HFFc6 (cell line): ENCODE data around the gene USP50. TPM values are rescaled to one million over a fixed set of nuclear protein-coding genes. Genes with fewer than 3 reads are reported as not detected.
"Not testable (repeated sequence)": the region's sequence is repeated elsewhere in the genome, so short reads cannot be mapped to it uniquely, and the experiment has no call there.

Experiments used
- DNase-seq: peaks from one replicate; pipeline ENCODE4 v3.0.0-alpha.2; 2018
- H3K27ac Mint-ChIP-seq: 2 replicates; pipeline ENCODE4 v1.8.0; 2020; ENCODE audit warnings: mild to moderate bottlenecking, mixed read lengths
- H3K27me3 Mint-ChIP-seq: 2 replicates; pipeline ENCODE4 v1.8.0; 2021; ENCODE audit warnings: mild to moderate bottlenecking, moderate library complexity, mixed read lengths; ENCODE audit not compliant: insufficient read depth
- H3K36me3 Mint-ChIP-seq: 2 replicates; pipeline ENCODE4 v1.8.0; 2021; ENCODE audit warnings: low read depth, mixed read lengths
- H3K4me1 Mint-ChIP-seq: 2 replicates; pipeline ENCODE4 v1.8.0; 2020; ENCODE audit warnings: low read depth, mixed read lengths
- H3K4me3 Mint-ChIP-seq: 2 replicates; pipeline ENCODE4 v1.8.0; 2020; ENCODE audit warnings: mild to moderate bottlenecking, moderate library complexity, mixed read lengths
- H3K9me3 Mint-ChIP-seq: 2 replicates; pipeline ENCODE4 v1.8.0; 2020; ENCODE audit warnings: mild to moderate bottlenecking, mixed read lengths
- CTCF ChIP-seq: fragments of 200-600 bp; sonication (generic); IDR thresholded peaks from 2 replicates; pipeline ENCODE4 v1.5.0; 2021; ENCODE audit warnings: antibody characterized with exemption, mild to moderate bottlenecking
- total RNA-seq, 6 experiments: library from RNA; stranded (reverse); fragmentation: NEBNext Ultra II Directional; extraction: Animal tissue kit (Norgen Biotek cat#: 25700); gene quantifications; 2 replicates in 1 of 6; 3 replicates in 5 of 6; pipeline ENCODE4 v1.2.3, GENCODE V29; 2021

USP50 gene
- total RNA-seq, 6 experiments from 2014 or later = 0.25 TPM; not detected in 5

- TF ChIP-seq CTCF = no peak
- Mint-ChIP-seq H3K36me3 (no peaks in the 10 kb centered on the region), H3K4me3 (no peak overlapping the region), H3K27me3 (no peaks in the 10 kb centered on the region), H3K4me1 (no peaks in the 10 kb centered on the region), H3K9me3 (peaks cover 7% of the 10 kb centered on the region; the same call in 1 of the 2 replicates), H3K27ac (no peak overlapping the region)
- no peak for DNase-seq
Observed at GRCh38 chr15:50513001-50513400, 33.5 kb downstream of the USP50 start.

- no peaks in the 10 kb centered on the region for H3K36me3 Mint-ChIP-seq
- no peaks in the 10 kb centered on the region for H3K4me1 Mint-ChIP-seq
- DNase-seq = no peak
- H3K27ac Mint-ChIP-seq = no peak overlapping the region
- no peak overlapping the region for H3K4me3 Mint-ChIP-seq
- H3K9me3 Mint-ChIP-seq = no peaks in the 10 kb centered on the region
- peaks cover 2% of the 10 kb centered on the region for H3K27me3 Mint-ChIP-seq
- no peak for TF ChIP-seq CTCF
Observed at GRCh38 chr15:50506121-50506520, 40.3 kb downstream of the USP50 start.

- DNase-seq, H3K36me3 Mint-ChIP-seq, H3K27ac Mint-ChIP-seq, H3K27me3 Mint-ChIP-seq, H3K9me3 Mint-ChIP-seq, H3K4me1 Mint-ChIP-seq, H3K4me3 Mint-ChIP-seq: not testable (repeated sequence)
Observed at GRCh38 chr15:50505656-50506055, 40.8 kb downstream of the USP50 start.

- no peaks in the 10 kb centered on the region for H3K36me3 Mint-ChIP-seq
- no peak for TF ChIP-seq CTCF
- peaks cover 2% of the 10 kb centered on the region for H3K27me3 Mint-ChIP-seq
- H3K27ac Mint-ChIP-seq = no peak overlapping the region
- H3K4me1 Mint-ChIP-seq = no peaks in the 10 kb centered on the region
- H3K4me3 Mint-ChIP-seq = no peak overlapping the region
- no peak for DNase-seq
- H3K9me3 Mint-ChIP-seq = no peaks in the 10 kb centered on the region
Observed at GRCh38 chr15:50503144-50503543, 43.3 kb downstream of the USP50 start.

- DNase-seq = no peak
- H3K27ac Mint-ChIP-seq = no peak overlapping the region
- no peaks in the 10 kb centered on the region; the same call in 1 of the 2 replicates for H3K27me3 Mint-ChIP-seq
- no peaks in the 10 kb centered on the region for H3K9me3 Mint-ChIP-seq
- no peak overlapping the region for H3K4me3 Mint-ChIP-seq
- no peaks in the 10 kb centered on the region for H3K4me1 Mint-ChIP-seq
- H3K36me3 Mint-ChIP-seq = no peaks in the 10 kb centered on the region
- TF ChIP-seq CTCF = no peak
Observed at GRCh38 chr15:50501815-50502214, 44.7 kb downstream of the USP50 start.

- Mint-ChIP-seq H3K4me1 (no peaks in the 10 kb centered on the region), H3K4me3 (no peak overlapping the region), H3K27me3 (no peaks in the 10 kb centered on the region), H3K27ac (no peak overlapping the region), H3K36me3 (peaks cover 4% of the 10 kb centered on the region; the same call in 1 of the 2 replicates), H3K9me3 (no peaks in the 10 kb centered on the region)
- DNase-seq = no peak
- no peak for TF ChIP-seq CTCF
Observed at GRCh38 chr15:50500352-50500751, 46.1 kb downstream of the USP50 start.
